ENCODE measurements around the gene LYSMD2. TPM values are rescaled to one million over a fixed set of nuclear protein-coding genes. Genes with fewer than 3 reads are reported as not detected.

The LYSMD2 gene
- total and polyA plus RNA-seq, 2 of the 8 experiments (the other 6 are each of a cell fraction or from before 2014, with no cell fraction given) = 2.2 to 2.7 TPM

DNA sequence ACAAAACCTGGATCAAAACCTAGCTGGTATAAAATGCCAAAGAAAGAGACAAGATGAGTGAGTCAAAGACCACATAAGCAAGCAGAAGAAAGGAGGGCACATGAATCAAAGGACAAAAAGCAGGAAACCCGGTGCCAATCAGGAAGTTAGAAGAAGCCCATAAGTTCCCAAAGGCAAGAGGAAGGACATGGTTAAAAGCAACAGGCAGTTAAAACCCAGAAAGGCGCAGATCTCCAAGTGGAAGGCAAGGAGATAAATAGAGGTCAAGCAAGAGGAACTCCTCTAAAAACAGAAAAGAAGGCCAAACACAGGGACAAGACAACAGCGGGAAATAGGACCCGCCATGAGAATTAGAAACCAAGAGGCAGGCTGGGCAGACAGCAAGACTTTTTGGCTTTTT lies 18.3 kb upstream of the LYSMD2 start (continued):
- TF ChIP-seq, protein P1, sequence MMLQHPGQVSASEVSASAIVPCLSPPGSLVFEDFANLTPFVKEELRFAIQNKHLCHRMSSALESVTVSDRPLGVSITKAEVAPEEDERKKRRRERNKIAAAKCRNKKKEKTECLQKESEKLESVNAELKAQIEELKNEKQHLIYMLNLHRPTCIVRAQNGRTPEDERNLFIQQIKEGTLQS (IDR thresholded peaks at IDR 0.05; ENCODE audit: insufficient read depth, low read depth, low read length) = no peak
- no peak for TF ChIP-seq SIRT6 (IDR thresholded peaks at IDR 0.05; ENCODE audit: low read length)

Measured in H1 (cell line).